HepG2 (cell line): ENCODE results near the gene AMPH. TPM values are rescaled to one million over a fixed set of nuclear protein-coding genes. Genes with fewer than 3 reads are reported as not detected.

Experiments
- ATAC-seq: fragments of 200-7000 bp; cut with Tn5 transposase; 3 replicates; pipeline ENCODE4 v1.9.1; 2020; ENCODE audit warnings: mild to moderate bottlenecking, moderate library complexity
- BruUV-seq: library from RNA; stranded (reverse); fragments of 400-500 nt; replicated peaks from 2 replicates; lab custom pipeline; 2021; lab: Mats Ljungman, UMichigan
- CTCF ChIA-PET: fragments of 300-600 bp; formaldehyde crosslinking; extraction: SDS; loops from one replicate; lab custom pipeline; 2021; ENCODE audit warnings: low total read pairs, inconsistent platforms, low intra/inter-chr PET ratio; lab: Yijun Ruan, JAX
- POLR2A ChIA-PET: fragments of 350-600 bp; sonication (Branson Sonifier 250); formaldehyde crosslinking; loops from one replicate; lab custom pipeline; 2020; ENCODE audit warnings: antibody characterized with exemption, inconsistent platforms; lab: Yijun Ruan, JAX
- DNase-seq: peaks from one replicate; pipeline ENCODE4 v3.0.0-alpha.2; 2015; ENCODE audit warnings: low spot score
- FAIRE-seq: peaks from 3 replicates; lab custom pipeline; 2011; peaks lifted over from hg19 to GRCh38; lab: Jason Lieb, UNC
- H2AFZ ChIP-seq: one replicate; pipeline ENCODE4 v1.6.1; 2011; ENCODE audit warnings: low read length, inconsistent platforms
- H3K27ac ChIP-seq: fragments of 300-600 bp; 3 replicates; pipeline ENCODE4 v1.8.0; 2011; ENCODE audit warnings: mixed run types, mild to moderate bottlenecking, mixed read lengths, low read length, inconsistent platforms; ENCODE audit not compliant: insufficient read depth; ENCODE audit errors: extremely low read length
- H3K27me3 ChIP-seq, 2 experiments: fragments of 200-600 bp in 1 of 2; 2 replicates in 1 of 2; 3 replicates in 1 of 2; pipeline versions ENCODE4 v1.6.0 to v1.8.0; 2011; ENCODE audit warnings: low read length in 2 of 2, mild to moderate bottlenecking in 2 of 2, moderate library complexity in 2 of 2, inconsistent platforms in 1 of 2; ENCODE audit not compliant: insufficient read depth in 2 of 2, control insufficient read depth in 1 of 2
- H3K36me3 ChIP-seq, 2 experiments: fragments of 200-600 bp in 1 of 2; replicated peaks in 1 of 2; 2 replicates in 1 of 2; 3 replicates in 1 of 2; pipeline versions ENCODE4 v1.5.1 to v1.8.0; 2011; ENCODE audit warnings: low read length in 2 of 2, inconsistent platforms in 1 of 2; ENCODE audit not compliant: insufficient read depth in 2 of 2, control insufficient read depth in 1 of 2
- H3K4me1 ChIP-seq: 2 replicates; pipeline ENCODE4 v1.5.1; 2012; ENCODE audit warnings: low read length, inconsistent platforms; ENCODE audit not compliant: insufficient read depth
- H3K4me2 ChIP-seq: 2 replicates; pipeline ENCODE4 v1.6.0; 2011; ENCODE audit warnings: low read depth, low read length, inconsistent platforms
- H3K4me3 ChIP-seq, 3 experiments: fragments of 200-600 bp in 1 of 3; sonication (generic), shearing (Covaris generic) in 1 of 3; replicated peaks in 1 of 3; 2 replicates each; pipeline ENCODE4 v1.5.1; 2011 to 2016; ENCODE audit warnings: low read length in 3 of 3, inconsistent platforms in 2 of 3, low read depth in 2 of 3, mild to moderate bottlenecking in 2 of 3, control low read depth in 1 of 3, mixed read lengths in 1 of 3; ENCODE audit not compliant: insufficient read depth in 1 of 3
- H3K79me2 ChIP-seq: one replicate; pipeline ENCODE4 v1.6.1; 2011; ENCODE audit warnings: low read length, inconsistent platforms; ENCODE audit not compliant: insufficient read depth
- H3K9ac ChIP-seq: 2 replicates; pipeline ENCODE4 v1.6.0; 2011; ENCODE audit warnings: mild to moderate bottlenecking, low read depth, low read length, inconsistent platforms; ENCODE audit not compliant: insufficient read depth
- H3K9me3 ChIP-seq: 2 replicates; pipeline ENCODE4 v1.5.1; 2012; ENCODE audit warnings: mild to moderate bottlenecking, low read length
- H4K20me1 ChIP-seq: 2 replicates; pipeline ENCODE4 v1.6.0; 2011; ENCODE audit warnings: inconsistent platforms, mild to moderate bottlenecking, low read length, moderate library complexity; ENCODE audit not compliant: insufficient read depth
- FOSL1 ChIP-seq: sonication (generic); formaldehyde crosslinking; IDR thresholded peaks from 2 replicates; pipeline ENCODE4 v1.9.0; 2021; ENCODE audit warnings: missing genetic modification reagents, borderline replicate concordance
- KDM2A ChIP-seq: sonication (generic); formaldehyde crosslinking; IDR thresholded peaks from 2 replicates; pipeline ENCODE4 v1.4.0; 2020; ENCODE audit warnings: low read depth, missing genetic modification reagents, borderline replicate concordance
- NFE2L2 ChIP-seq: fragments of 150-350 bp; IDR thresholded peaks from 2 replicates; pipeline ENCODE4 v1.6.1; 2014; ENCODE audit warnings: low read length
- PTBP1 ChIP-seq: fragments of 200-400 bp; formaldehyde crosslinking; IDR thresholded peaks from 2 replicates; pipeline ENCODE4 v1.6.1; 2018; ENCODE audit warnings: low read length, low read depth; ENCODE audit not compliant: poor library complexity, severe bottlenecking
- RAD21 ChIP-seq: fragments of 450-650 bp; formaldehyde crosslinking; IDR thresholded peaks from 2 replicates; pipeline ENCODE4 v1.5.0; 2020; ENCODE audit warnings: mild to moderate bottlenecking
- SMARCC2 ChIP-seq: fragments of 450-650 bp; IDR thresholded peaks from 2 replicates; pipeline ENCODE4 v1.6.1; 2017; ENCODE audit warnings: antibody characterized with exemption, mild to moderate bottlenecking
- SMC3 ChIP-seq: IDR thresholded peaks from 2 replicates; pipeline ENCODE4 v1.6.1; 2011; ENCODE audit warnings: low read length, improper control_type of control experiment
- SPEN ChIP-seq: sonication (generic); formaldehyde crosslinking; IDR thresholded peaks from 2 replicates; pipeline ENCODE4 v1.5.1; 2020; ENCODE audit warnings: low read depth, mild to moderate bottlenecking, missing genetic modification reagents
- ZNF101 ChIP-seq: sonication (generic); formaldehyde crosslinking; IDR thresholded peaks from 2 replicates; pipeline ENCODE4 v1.4.0; 2020; ENCODE audit warnings: mild to moderate bottlenecking, low read depth, missing genetic modification reagents, borderline replicate concordance
- ZNF672 ChIP-seq: sonication (generic); formaldehyde crosslinking; IDR thresholded peaks from 2 replicates; pipeline ENCODE4 v1.8.1; 2022; ENCODE audit warnings: missing genetic modification reagents
- WGBS: methylation state at CpG from one replicate; pipeline ENCODE4 v1.1.6; 2017; ENCODE audit warnings: low lambda C conversion rate; 5-methylcytosine and 5-hydroxymethylcytosine counted together
- in situ Hi-C: cut with HindIII; loops from 2 replicates; pipeline ENCODE4 v1.10.0; 2017; ENCODE audit warnings: low pct_unique_long_range_greater_than_20kb; ENCODE audit not compliant: extremely low pct_ligation_motif_present
- intact Hi-C: fragments of 100-400 bp; cut with micrococcal nuclease; formaldehyde crosslinking; loops from one replicate; pipeline ENCODE4 v1.10.0; 2022; ENCODE audit not compliant: unreplicated experiment
- polyA plus RNA-seq, 8 experiments: library from polyadenylated mRNA; depleted of rRNA in 3 of 8; stranded (reverse) in 7 of 8; unstranded in 1 of 8; fragments of >200 nt; fragmentation: Illumina TruSeq in 4 of 8; extraction: Trizol in 4 of 8; gene quantifications; 2 replicates each; pipeline versions ENCODE4 v1.2.1 to v1.2.3, GENCODE V29; 2011 to 2016; ENCODE audit warnings: low read depth in 4 of 8, missing spikeins in 1 of 8, mixed read lengths in 1 of 8; ENCODE audit not compliant: insufficient read depth in 1 of 8
- total RNA-seq, 5 experiments: library from RNA; depleted of rRNA; stranded (reverse); fragments of >200 nt; fragmentation: Illumina TruSeq; extraction: Trizol; gene quantifications; 2 replicates each; pipeline ENCODE4 v1.2.3, GENCODE V29; 2016; ENCODE audit warnings: low read depth in 1 of 5
- TF ChIP-seq, protein P1 (sequence below): sonication (generic); formaldehyde crosslinking; IDR thresholded peaks from 2 replicates; pipeline ENCODE4 v1.8.1; 2023; ENCODE audit warnings: mild to moderate bottlenecking, inconsistent platforms, moderate library complexity, missing genetic modification reagents, borderline replicate concordance
- TF ChIP-seq, protein P2 (sequence below): sonication (generic); formaldehyde crosslinking; IDR thresholded peaks from 2 replicates; pipeline ENCODE4 v1.4.0; 2020; ENCODE audit warnings: missing genetic modification reagents

The AMPH gene
- total and polyA plus RNA-seq, 2 of the 13 experiments (the other 11 are each of a cell fraction or from before 2014, with no cell fraction given) = not detected

DNA sequence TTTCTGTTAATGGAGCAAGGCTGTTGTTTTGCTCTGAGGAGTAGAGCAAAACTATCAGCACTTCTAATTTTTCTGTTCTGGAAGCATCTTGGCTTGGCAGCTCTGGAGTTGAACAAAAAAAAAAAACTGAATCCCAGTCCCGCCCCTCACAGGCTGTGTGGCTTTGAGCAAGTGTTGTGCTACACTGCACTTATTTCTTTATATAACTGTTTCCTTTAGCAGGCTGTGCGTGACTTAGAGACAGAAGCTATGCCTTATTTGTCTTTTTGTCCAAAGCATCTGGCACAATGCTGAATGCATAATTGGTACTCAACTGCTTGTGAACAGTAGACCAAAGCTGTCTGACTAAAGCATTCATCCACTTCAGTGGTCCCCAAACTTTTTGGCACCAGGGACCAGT lies 96.1 kb downstream of the AMPH start:
- Histone ChIP-seq H3K27ac (no peak overlapping the region), H3K36me3 (no peaks in the 10 kb centered on the region), H3K27me3 (no peaks in the 10 kb centered on the region), H3K4me3 (no peak overlapping the region), H3K4me1 (no peaks in the 10 kb centered on the region), H3K4me2 (no peak overlapping the region), H3K79me2 (no peaks in the 10 kb centered on the region), H4K20me1 (no peaks in the 10 kb centered on the region), H3K9me3 (no peaks in the 10 kb centered on the region), H2AFZ (no peak overlapping the region), H3K9ac (no peak overlapping the region)
- ChIA-PET CTCF (no interaction called here), POLR2A (no interaction called here)
- 26% methylated on average over 2 of the region's 2 CpGs for whole genome bisulfite sequencing
- ATAC-seq (no peak), DNase-seq (no peak), FAIRE-seq (no peak)
- intact Hi-C loops = no loop called here
- TF ChIP-seq RAD21 (CRISPR knock-in tag) (no peak), NFE2L2 (no peak), ZNF101 (no peak), KDM2A (no peak), SMC3 (no peak), FOSL1 (CRISPR knock-in tag) (no peak), SPEN (CRISPR knock-in tag) (no peak), ZNF672 (no peak), PTBP1 (no peak), SMARCC2 (no peak)
- TF ChIP-seq, protein P1, sequence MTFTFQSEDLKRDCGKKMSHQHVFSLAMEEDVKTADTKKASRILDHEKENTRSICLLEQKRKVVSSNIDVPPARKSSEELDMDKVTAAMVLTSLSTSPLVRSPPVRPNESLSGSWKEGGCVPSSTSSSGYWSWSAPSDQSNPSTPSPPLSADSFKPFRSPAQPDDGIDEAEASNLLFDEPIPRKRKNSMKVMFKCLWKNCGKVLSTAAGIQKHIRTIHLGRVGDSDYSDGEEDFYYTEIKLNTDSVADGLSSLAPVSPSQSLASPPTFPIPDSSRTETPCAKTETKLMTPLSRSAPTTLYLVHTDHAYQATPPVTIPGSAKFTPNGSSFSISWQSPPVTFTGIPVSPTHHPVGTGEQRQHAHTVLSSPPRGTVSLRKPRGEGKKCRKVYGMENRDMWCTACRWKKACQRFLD (CRISPR knock-in tag) = no peak
- TF ChIP-seq, protein P2, sequence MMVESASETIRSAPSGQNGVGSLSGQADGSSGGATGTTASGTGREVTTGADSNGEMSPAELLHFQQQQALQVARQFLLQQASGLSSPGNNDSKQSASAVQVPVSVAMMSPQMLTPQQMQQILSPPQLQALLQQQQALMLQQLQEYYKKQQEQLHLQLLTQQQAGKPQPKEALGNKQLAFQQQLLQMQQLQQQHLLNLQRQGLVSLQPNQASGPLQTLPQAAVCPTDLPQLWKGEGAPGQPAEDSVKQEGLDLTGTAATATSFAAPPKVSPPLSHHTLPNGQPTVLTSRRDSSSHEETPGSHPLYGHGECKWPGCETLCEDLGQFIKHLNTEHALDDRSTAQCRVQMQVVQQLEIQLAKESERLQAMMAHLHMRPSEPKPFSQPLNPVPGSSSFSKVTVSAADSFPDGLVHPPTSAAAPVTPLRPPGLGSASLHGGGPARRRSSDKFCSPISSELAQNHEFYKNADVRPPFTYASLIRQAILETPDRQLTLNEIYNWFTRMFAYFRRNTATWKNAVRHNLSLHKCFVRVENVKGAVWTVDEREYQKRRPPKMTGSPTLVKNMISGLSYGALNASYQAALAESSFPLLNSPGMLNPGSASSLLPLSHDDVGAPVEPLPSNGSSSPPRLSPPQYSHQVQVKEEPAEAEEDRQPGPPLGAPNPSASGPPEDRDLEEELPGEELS (CRISPR knock-in tag) = no peak
- in situ Hi-C loops = no loop called here
- no TSS peak for BruUV-seq
